Ovary (tissue), 9 donors: ENCODE data around the gene SGCD. TPM values are rescaled to one million over a fixed set of nuclear protein-coding genes. Genes with fewer than 3 reads are reported as not detected.

Experiments used
- DNase-seq, 5 donors: peaks; one replicate each; pipeline ENCODE4 v3.0.0-alpha.2; 2019 to 2020
- H3K27ac ChIP-seq, 2 donors: fragments of 200-600 bp; one replicate each; pipeline versions ENCODE4 v1.5.1 to v1.8.0; 2019 to 2022
- H3K27me3 ChIP-seq: fragments of 200-600 bp; one replicate; pipeline ENCODE4 v1.8.0; 2022
- H3K36me3 ChIP-seq: fragments of 200-600 bp; sonication (generic); one replicate; pipeline ENCODE4 v1.5.1; 2019
- H3K4me1 ChIP-seq: one replicate; pipeline ENCODE4 v1.8.1; 2013; ENCODE audit warnings: mild to moderate bottlenecking, moderate library complexity; ENCODE audit not compliant: insufficient read depth
- H3K4me3 ChIP-seq: fragments of 200-600 bp; sonication (generic); one replicate; pipeline ENCODE4 v1.5.1; 2017
- H3K9me3 ChIP-seq, 2 donors: fragments of 200-600 bp in 1 of 2; sonication (generic) in 1 of 2; one replicate each; pipeline versions ENCODE4 v1.5.1 to v1.8.1; 2013 to 2019; ENCODE audit warnings: mild to moderate bottlenecking in 1 of 2, moderate library complexity in 1 of 2
- EP300 ChIP-seq: sonication (generic); formaldehyde crosslinking; IDR thresholded peaks from one replicate; pipeline ENCODE4 v1.6.1; 2017; ENCODE audit warnings: antibody characterized with exemption
- POLR2A ChIP-seq: fragments of 450-650 bp; IDR thresholded peaks from one replicate; pipeline ENCODE4 v1.6.1; 2017; ENCODE audit warnings: antibody characterized with exemption, mild to moderate bottlenecking, moderate library complexity
- WGBS, 3 donors: extraction: QIAGEN DNeasy Blood & Tissue Kit in 1 of 3; methylation state at CpG; one replicate each; pipeline versions ENCODE4 v1.1.5 to v1.1.7; 2013 to 2017; 5-methylcytosine and 5-hydroxymethylcytosine counted together
- intact Hi-C, 4 donors: fragments of 100-400 bp; cut with DNase I; formaldehyde crosslinking; loops; one replicate each; pipeline versions ENCODE4 v1.11.0 to v1.15.1; 2022 to 2023
- polyA plus RNA-seq, 2 donors: library from polyadenylated mRNA; stranded (reverse); fragments of 200-250 nt in 1 of 2; fragments of 350-450 nt in 1 of 2; fragmentation: Illumina TruSeq in 1 of 2; extraction: RNeasy Lipid Tissue Mini Kit (QIAGEN cat#74804) in 1 of 2; gene quantifications; one replicate each; pipeline ENCODE4 v1.2.3, GENCODE V29; 2013 to 2014
- total RNA-seq, 7 donors: library from RNA; depleted of rRNA in 2 of 7; stranded (reverse); fragments of >200 nt in 2 of 7; fragmentation: NEBNext Ultra II Directional in 3 of 7; extraction: Animal tissue kit (Norgen Biotek cat#: 25700) in 3 of 7; gene quantifications; one replicate each; pipeline versions ENCODE4 v1.1.0 to v1.2.4, GENCODE V29; 2016 to 2023
- TF ChIP-seq, protein P1 (sequence below), 3 donors: fragments of 450-650 bp in 2 of 3; fragments of 200-600 bp in 1 of 3; IDR thresholded peaks; one replicate each; pipeline versions ENCODE4 v1.5.1 to v1.8.0; 2016 to 2022; ENCODE audit warnings: antibody characterized with exemption in 3 of 3, mild to moderate bottlenecking in 1 of 3
- donor health status: DM: no; HTN: no; CAD: no; lungs with moderate emphysema.
- donor health status: DM: no; HTN: no; CAD: no.
- donor health status: Bipolar disorder and iron deficiency.
- donor health status: DM: yes; HTN: yes; CAD: no.
- donor health status: DM: no; HTN: no; CAD: no.
- donor health status: DM: yes; HTN: yes; CAD: no.

Gene SGCD
- total and polyA plus RNA-seq, 9 donors, result 3.7 to 24.0 (median 12.9) TPM

DNA sequence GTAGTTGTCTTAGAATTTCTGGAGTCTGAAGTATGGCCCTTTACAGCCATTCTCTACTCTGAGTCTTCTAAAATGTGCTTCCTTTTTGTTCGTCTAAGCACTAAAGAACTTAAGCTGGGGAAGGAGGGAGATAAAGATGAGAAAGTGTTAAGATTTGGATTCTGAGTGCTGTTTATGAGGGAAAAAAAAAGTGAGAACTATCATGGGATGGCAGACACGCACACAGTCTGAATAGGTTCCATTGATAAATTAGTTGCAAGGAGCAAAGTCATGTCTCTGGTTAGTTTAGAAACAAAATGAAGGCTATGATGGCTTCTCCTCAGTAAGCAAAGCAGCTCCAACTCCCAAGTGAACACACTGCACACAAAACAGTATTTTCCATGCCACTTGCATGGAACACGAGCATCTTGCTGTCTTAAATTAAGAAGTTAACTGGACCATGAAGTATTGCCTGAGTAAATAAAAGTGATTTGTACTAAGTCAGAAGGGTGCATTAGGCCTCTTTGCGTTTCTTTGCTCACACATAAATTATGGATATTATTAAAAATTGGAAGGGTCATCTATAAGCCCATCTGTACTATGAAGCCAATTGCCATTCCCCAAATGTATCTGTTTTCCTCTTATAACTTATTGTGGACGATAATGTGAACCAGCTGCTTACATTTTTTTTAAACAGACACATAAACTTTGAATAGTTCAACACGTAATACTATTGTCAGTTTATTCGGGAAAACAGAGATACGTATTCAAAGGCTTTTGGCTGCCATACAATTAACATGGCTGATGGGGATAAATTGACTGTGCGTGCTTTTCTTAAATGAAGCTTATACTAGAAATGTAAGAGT lies 199.3 kb downstream of the SGCD start:
- 45 to 60% (median 50%) methylated on average over 9 of the region's 9 CpGs for WGBS, 3 donors
- TF ChIP-seq, protein P1, sequence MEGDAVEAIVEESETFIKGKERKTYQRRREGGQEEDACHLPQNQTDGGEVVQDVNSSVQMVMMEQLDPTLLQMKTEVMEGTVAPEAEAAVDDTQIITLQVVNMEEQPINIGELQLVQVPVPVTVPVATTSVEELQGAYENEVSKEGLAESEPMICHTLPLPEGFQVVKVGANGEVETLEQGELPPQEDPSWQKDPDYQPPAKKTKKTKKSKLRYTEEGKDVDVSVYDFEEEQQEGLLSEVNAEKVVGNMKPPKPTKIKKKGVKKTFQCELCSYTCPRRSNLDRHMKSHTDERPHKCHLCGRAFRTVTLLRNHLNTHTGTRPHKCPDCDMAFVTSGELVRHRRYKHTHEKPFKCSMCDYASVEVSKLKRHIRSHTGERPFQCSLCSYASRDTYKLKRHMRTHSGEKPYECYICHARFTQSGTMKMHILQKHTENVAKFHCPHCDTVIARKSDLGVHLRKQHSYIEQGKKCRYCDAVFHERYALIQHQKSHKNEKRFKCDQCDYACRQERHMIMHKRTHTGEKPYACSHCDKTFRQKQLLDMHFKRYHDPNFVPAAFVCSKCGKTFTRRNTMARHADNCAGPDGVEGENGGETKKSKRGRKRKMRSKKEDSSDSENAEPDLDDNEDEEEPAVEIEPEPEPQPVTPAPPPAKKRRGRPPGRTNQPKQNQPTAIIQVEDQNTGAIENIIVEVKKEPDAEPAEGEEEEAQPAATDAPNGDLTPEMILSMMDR (IDR thresholded peaks at IDR 0.05), result no peak
- TF ChIP-seq EP300 (no peak), POLR2A (no peak)

DNA sequence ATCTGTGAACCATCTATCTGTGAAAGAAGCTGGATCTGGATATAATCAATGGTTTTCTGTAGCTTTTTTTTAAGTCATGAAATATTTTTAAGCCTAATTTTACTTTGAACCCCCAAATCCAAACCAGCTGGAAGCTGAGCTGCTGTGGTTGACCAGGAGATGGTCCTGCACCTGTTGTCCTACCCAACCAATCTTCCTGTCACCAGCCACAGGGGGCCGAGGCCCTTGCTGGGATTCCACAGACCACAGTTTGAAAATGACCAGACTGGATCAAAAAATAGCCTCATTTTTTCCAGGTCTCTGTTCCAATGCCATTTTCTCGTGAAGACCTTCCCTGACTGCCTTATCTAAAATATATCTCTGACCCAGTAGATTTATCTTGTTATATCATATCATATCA lies 200.6 kb downstream of the SGCD start:
- Histone ChIP-seq H3K9me3 (no peaks in the 10 kb centered on the region), H3K27me3 (no peaks in the 10 kb centered on the region), H3K27ac (no peak overlapping the region), H3K4me3 (no peak overlapping the region), H3K36me3 (no peaks in the 10 kb centered on the region), H3K4me1 (no peaks in the 10 kb centered on the region)
- intact Hi-C loops, result no loop called here
- WGBS, 3 donors, result 89 to 91% (median 89%) methylated on average over 2 of the region's 2 CpGs
- TF ChIP-seq POLR2A (no peak), EP300 (no peak)
- TF ChIP-seq, protein P1 (IDR thresholded peaks at IDR 0.05), result no peak
- DNase-seq, result no peak

More for the DNA sequence above, 199.3 kb downstream of the SGCD start:
- Histone ChIP-seq H3K27ac (no peak overlapping the region), H3K27me3 (no peaks in the 10 kb centered on the region), H3K9me3 (no peaks in the 10 kb centered on the region), H3K36me3 (no peaks in the 10 kb centered on the region), H3K4me1 (no peaks in the 10 kb centered on the region), H3K4me3 (no peak overlapping the region)
- intact Hi-C loops, result no loop called here
- no peak for DNase-seq

- Histone ChIP-seq H3K27me3 (no peaks in the 10 kb centered on the region), H3K9me3 (no peaks in the 10 kb centered on the region), H3K4me1 (no peaks in the 10 kb centered on the region), H3K27ac (no peak overlapping the region), H3K4me3 (no peak overlapping the region), H3K36me3 (no peaks in the 10 kb centered on the region)
- DNase-seq, result no peak
- intact Hi-C loops, result no loop called here
- 93 to 97% (median 95%) methylated on average over 1 of the region's 1 CpG for WGBS, 3 donors
- TF ChIP-seq, protein P1 (IDR thresholded peaks at IDR 0.05), result no peak
- TF ChIP-seq EP300 (no peak), POLR2A (no peak)
Observed at GRCh38 chr5:156528673-156529072, 201.7 kb downstream of the SGCD start.

DNA sequence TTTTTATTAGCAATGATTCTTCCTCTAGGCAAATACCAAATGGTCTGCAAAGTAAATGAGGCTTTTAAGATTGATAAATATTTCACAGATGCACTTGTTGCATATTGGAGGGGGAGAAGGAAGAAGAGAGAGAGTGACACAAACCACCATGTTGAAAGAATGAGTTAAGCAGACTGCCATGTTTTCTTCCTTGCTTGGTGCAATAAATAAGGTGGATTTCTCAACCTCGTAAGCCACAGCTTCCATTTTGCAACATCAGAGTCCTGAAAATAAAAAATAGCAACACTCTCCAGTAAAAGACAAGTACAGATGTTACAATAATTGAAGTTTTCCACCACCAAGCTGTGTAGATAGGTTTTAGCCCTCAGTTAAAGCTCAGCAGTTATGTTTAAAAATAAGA lies 202.9 kb downstream of the SGCD start:
- intact Hi-C loops, result no loop called here
- 71 to 82% (median 79%) methylated on average over 1 of the region's 1 CpG for WGBS, 3 donors
- TF ChIP-seq EP300 (no peak), POLR2A (no peak)
- TF ChIP-seq, protein P1 (IDR thresholded peaks at IDR 0.05), result no peak

More for the DNA sequence above, 202.9 kb downstream of the SGCD start:
- H3K36me3 ChIP-seq, result no peaks in the 10 kb centered on the region
- no peaks in the 10 kb centered on the region for H3K9me3 ChIP-seq
- H3K4me1 ChIP-seq, result no peaks in the 10 kb centered on the region
- H3K27ac ChIP-seq, result no peak overlapping the region
- no peaks in the 10 kb centered on the region for H3K27me3 ChIP-seq
- no peak overlapping the region for H3K4me3 ChIP-seq
- DNase-seq, result no peak
